Posterior vena cava (tissue), 2 donors: ENCODE data around the gene PTGES2. TPM values are rescaled to one million over a fixed set of nuclear protein-coding genes. Genes with fewer than 3 reads are reported as not detected.

Experiments used
- DNase-seq: peaks from one replicate; pipeline ENCODE4 v3.0.0-alpha.2; 2020; ENCODE audit warnings: low spot score
- intact Hi-C, 2 donors: fragments of 100-400 bp; cut with DNase I; formaldehyde crosslinking; loops; one replicate each; pipeline versions ENCODE4 v1.14.1 to v1.14.2; 2022 to 2023
- total RNA-seq, 2 donors: library from RNA; stranded (reverse); fragmentation: NEBNext Ultra II Directional; extraction: Animal tissue kit (Norgen Biotek cat#: 25700); gene quantifications; one replicate each; pipeline ENCODE4 v1.2.1, GENCODE V29; 2021
- donor health status: DM: yes; HTN: yes; CAD: no.
- donor health status: DM: yes; HTN: yes; CAD: no.

The PTGES2 gene
- total RNA-seq, 2 donors from 2014 or later: 38.6 to 38.9 TPM

GRCh38 chr9:128155736-128156500 lies 28.4 kb upstream of the PTGES2 start:
- intact Hi-C loops: no loop called here
- DNase-seq: peak; percentile 60

GRCh38 chr9:128153947-128154695 lies 26.6 kb upstream of the PTGES2 start:
- DNase-seq: peak; percentile 75
- intact Hi-C loops: no loop called here

DNA sequence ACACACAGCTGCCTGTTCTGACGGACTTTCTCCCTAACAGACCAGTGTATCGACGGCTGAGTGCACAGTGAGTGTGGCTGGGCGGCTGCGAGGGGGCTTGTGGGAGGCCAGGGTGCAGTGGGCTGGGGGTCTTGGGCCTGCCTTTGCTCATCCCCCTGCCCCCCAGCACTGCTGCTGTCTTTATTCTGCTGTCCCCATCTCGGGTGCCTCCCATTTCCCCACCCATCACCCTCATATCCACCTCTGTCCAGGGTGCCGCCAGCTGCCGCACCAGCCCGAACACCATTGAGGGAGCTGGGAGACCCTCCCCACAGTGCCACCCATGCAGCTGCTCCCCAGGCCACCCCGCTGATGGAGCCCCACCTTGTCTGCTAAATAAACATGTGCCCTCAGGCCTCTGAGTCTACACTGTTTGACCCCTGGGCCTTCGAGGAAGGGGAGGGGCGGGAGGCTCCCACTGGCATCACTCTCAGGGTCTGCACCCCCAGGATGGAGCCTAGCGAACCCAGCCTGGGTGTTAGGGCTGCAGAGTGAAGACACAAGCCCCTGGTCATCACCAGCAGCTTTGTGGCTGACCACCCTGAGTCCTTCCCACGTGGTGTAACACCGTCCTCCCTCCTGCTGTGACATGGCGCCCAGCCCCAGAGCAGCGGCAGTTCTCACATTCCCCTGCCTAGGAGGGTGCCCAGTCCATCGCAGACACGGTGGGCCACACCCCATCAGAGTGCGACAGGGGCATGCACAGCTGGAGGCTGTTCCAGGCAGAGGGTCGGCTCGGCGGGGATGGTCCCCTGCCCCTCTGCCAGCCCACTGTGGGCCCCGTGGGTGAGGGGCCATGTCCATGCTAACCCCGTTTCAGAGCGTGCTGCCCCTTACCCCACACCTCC lies 25.8 kb upstream of the PTGES2 start:
- intact Hi-C loops: no loop called here
- peak; percentile 40 for DNase-seq

DNA sequence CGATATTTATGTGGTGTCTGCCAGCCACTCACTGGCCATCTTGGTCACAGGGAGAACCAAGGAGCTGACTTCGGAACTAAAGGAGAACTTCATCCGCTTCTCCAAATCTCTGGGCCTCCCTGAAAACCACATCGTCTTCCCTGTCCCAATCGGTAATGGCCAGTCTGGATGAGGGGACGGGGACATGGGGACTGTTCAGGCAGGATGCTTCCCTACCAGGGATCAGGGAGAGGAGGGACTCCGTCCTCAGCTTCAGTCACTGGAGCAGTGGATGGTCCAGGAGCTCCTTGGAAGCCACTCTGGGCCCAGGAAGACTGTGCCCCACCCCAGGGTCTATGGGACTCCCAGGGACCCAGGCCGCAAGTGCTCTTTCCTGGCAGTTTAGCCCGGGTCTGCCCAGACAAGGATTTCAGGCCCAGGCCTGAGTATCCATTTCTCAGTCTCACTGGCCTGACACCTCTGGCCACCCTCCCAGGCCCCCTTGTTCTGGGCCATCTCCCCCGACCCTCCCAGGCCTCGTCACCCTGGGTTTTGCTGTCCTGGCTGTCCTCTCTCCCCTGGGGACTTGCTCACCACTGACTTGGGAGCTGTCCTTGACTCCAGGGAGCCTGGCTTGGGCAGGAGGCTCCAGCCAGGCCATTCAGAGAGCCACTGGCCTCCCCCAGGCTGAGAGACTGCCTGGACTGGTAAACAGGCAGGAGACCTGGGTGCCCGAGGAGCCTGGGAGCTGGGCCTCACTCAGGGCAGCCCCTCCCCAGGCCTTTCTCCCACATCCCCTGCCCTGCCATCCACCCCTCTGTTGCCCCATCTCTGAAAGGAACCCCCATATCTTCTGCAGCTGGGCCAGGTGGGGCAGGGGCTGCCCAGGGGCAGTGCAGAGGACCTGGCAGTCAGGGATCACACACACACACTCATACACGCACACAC lies 24.9 kb upstream of the PTGES2 start:
- intact Hi-C loops: no loop called here
- DNase-seq: peak; percentile 56

DNA sequence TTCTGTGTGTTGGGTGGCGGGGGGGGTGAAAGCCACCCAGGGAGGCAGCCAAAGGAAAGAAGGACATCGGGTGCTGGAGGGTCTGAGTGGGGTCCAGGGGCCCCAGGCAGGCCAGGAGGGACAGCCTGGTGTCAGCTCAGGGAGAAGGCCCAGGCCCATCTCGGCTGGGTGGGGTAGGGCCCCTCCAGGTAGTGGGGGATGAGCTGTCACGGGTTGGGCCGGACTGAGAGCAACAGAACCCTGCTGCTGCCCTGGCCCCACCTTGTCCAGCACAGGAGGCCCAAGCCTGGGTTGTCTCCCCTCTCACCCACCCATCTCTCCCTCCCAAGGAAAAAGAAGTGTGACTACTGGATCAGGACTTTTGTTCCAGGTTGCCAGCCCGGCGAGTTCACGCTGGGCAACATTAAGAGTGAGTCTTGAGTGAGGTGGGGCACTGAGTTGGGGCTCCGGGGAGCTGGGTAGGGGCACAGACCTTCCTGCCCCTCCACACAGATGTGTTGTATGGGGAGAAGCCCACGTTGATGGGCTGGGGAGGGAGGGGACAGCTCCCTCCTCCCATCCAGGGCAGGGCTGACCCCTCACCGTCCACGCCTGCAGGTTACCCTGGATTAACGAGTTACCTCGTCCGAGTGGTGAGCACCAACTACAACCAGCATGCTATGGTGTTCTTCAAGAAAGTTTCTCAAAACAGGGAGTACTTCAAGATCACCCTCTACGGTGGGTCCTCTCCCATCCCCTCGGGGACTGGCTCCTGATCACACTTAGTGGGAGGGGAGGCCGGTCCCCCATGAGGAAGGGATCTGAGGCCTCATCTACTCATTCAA lies 24.0 kb upstream of the PTGES2 start:
- intact Hi-C loops: no loop called here
- DNase-seq: peak; percentile 68

DNA sequence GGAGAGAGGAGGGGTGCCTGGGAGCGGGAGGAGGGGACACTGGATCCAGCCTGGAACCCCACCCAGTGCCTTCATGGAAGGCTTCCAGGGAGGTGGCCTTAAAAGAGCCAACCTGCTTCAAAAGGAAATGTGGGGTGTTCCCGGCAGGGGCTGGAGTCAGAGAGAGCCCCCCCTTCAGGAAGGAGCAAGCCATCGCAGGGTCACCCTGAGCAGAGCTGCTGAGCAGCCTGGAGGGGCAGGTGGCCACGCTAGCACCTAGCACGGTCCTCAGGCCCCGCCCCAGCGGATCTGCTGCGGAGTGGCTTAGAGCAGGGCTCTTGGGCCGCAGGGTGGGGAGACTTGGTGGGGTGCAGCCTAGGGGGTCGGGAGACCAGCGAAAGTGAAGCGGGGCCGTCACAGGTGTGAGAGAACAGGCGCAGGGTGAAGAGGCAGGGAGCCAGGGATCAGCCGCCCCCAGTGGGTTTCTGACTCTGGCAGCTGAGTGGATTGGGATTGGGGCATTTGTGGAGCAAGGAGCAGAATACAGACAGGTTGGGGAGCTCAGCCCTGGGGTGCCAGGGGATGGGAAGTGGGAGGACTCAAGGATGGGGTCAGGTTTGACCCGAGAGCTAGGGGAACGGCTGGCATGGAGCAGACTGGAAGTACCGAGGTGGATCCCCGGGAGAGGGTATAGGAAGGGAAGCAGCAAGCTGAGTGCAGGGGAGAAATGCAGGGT lies 23.2 kb upstream of the PTGES2 start:
- DNase-seq: peak; percentile 77
- intact Hi-C loops: no loop called here

DNA sequence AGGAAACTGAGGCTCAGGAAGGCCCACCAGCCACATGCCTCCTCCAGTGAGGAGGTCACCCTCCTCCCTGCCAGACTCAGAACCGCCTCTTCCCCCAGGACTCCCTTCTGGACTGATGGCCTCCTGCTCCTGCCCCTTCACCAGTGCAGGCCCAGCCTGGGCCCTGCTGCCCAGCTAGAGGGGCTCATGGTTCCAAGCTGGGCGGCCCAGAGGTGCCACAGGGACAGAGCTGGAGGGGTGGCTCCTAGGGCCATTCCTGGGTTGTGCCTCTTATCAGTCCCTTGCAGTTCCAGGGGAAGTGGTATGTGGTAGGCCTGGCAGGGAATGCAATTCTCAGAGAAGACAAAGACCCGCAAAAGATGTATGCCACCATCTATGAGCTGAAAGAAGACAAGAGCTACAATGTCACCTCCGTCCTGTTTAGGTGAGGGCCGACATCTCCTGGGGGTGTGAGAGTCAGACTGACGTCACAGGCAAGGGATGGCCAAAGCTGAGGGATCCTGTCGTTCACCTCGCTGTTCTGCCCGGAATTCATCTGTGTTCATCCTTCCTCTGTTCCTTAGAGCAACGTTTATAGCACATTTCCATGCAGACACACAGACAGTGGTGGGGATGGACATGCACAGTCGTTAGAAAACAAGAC lies 22.5 kb upstream of the PTGES2 start:
- intact Hi-C loops: no loop called here
- peak; percentile 62 for DNase-seq

GRCh38 chr9:128149001-128149701 lies 21.6 kb upstream of the PTGES2 start, which contains the start of gene LCN2:
Gene LCN2 (plus strand): TSS chr9:128149453. CDS start chr9:128149526, 73 bp downstream.
- intact Hi-C loops: no loop called here
- DNase-seq: peak; percentile 66

GRCh38 chr9:128148509-128149000 lies 21.0 kb upstream of the PTGES2 start:
- DNase-seq: peak; percentile 80
- intact Hi-C loops: no loop called here

DNA sequence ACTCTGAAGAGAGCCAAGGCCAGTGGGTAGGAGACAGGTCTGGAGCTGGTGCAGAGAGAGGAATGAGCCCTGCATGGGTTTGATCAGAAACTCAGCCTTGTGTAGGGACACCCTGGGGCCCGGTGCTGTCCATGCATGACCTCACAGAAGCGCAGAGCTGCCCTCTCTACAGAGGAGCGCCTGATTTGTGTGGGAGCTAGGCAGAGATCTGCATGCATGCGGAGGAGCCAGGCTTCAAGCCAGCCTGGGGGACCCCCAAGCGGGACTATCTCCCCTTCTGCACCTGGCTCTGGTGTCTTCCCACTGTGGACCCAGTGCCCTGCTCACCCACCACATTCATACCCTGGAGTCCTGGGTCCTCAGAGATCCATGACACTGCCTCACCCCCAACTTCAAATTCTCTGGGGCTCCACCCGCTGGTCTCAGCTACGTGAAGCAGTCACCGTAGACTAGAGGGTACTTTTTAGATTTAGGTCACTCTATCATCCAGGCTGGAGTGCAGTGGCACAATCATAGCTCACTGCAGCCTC lies 19.1 kb upstream of the PTGES2 start:
- peak; percentile 46 for DNase-seq
- intact Hi-C loops: no loop called here

DNA sequence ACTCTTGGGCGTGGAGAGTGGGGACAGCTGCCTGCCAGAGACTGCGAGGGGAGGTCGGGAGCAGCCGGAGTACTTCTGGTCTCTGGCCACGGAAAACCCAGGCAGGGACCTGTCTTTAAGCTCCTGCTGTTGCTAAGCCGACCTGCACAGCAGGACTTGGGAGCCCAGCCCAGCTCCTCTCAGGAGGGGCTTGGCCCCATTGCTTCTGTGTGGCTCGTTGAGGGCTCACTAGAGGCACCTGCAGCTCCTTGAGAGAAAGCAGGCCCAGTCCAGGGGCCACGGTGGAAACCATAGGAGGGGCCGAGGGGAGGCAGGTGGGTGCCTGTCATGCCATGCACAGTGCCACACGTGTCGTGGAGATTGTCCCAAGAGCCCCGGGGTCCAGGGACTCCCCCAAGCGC lies 18.4 kb upstream of the PTGES2 start:
- intact Hi-C loops: no loop called here
- peak; percentile 53 for DNase-seq

GRCh38 chr9:128145536-128145935 lies 18.0 kb upstream of the PTGES2 start:
- intact Hi-C loops: no loop called here
- no peak for DNase-seq

DNA sequence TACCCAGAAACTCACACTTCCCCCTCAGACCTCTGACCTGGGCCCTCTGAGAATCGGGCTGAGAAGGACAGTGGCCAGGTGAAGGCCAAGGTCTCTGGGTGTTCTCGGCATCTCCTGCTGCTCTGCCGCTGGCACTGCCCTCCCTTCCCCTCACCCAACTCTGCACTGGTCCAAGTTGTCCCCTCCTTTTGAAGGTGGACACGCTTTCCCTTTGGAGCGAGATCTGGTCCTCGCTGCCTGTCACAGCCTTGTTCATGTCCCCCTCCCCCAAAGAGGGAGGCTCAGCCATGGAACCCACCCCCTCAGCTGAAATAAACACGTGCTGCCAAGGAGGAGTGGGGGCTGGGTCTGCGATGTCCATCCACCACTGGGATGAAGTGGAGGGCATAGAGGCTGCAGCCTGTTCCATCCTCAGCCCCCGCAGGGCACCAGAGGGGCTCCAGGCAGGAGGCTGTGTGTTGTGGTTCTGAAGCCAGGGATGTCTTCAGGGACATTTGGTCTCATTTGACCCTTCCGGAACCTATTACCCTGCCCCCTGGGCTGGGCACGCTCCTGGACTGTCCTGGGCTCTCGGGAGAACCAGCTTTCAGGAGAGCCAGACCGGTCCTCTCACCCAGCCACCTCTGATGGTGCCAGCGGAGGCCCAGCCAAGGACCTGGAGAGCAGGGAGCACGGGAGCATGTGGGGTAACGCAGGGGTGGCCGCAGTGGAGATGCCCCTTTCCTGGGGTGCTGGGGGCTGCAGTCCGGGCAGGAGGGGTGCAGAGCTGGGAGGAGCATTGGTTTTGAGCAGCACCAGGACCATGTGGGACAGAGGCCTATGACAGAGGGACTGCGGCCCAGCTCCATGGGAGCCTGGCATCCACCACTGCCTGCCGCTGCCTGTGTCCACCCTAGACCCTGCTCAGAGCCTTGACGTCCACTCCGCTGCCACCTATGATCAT lies 17.0 kb upstream of the PTGES2 start:
- intact Hi-C loops: no loop called here

GRCh38 chr9:128143525-128144238 lies 16.2 kb upstream of the PTGES2 start:
- DNase-seq: peak; percentile 62
- intact Hi-C loops: no loop called here

More for the DNA sequence above, 17.0 kb upstream of the PTGES2 start:
- DNase-seq: peak; percentile 59
